ENCODE measurements around the gene FBXW7.

The FBXW7 gene

GRCh38 chr4:152524427-152524826, 11.5 kb downstream of the FBXW7 start:
- no peaks in the 10 kb centered on the region for H3K9me3 ChIP-seq
- no peaks in the 10 kb centered on the region for H3K27me3 ChIP-seq
- no peak for TF ChIP-seq CTCF (IDR thresholded peaks at IDR 0.05; ENCODE audit: low read depth, low read length)
- H3K4me3 ChIP-seq (ENCODE audit: low read depth, low read length) = no peak overlapping the region
- no peaks in the 10 kb centered on the region for H3K36me3 ChIP-seq
- DNase-seq = no peak
- H3K4me1 ChIP-seq = peaks cover 10% of the 10 kb centered on the region

GRCh38 chr4:152523731-152524130, 12.2 kb downstream of the FBXW7 start:
- Histone ChIP-seq H3K27me3 (no peaks in the 10 kb centered on the region), H3K4me3 (ENCODE audit: low read depth, low read length) (no peak overlapping the region), H3K36me3 (no peaks in the 10 kb centered on the region), H3K9me3 (no peaks in the 10 kb centered on the region), H3K4me1 (peaks cover 10% of the 10 kb centered on the region)
- no peak for DNase-seq
- TF ChIP-seq CTCF (IDR thresholded peaks at IDR 0.05; ENCODE audit: low read depth, low read length) = no peak

GRCh38 chr4:152522754-152523153, 13.1 kb downstream of the FBXW7 start:
- no peaks in the 10 kb centered on the region for H3K27me3 ChIP-seq
- no peak overlapping the region for H3K4me3 ChIP-seq (ENCODE audit: low read depth, low read length)
- no peaks in the 10 kb centered on the region for H3K36me3 ChIP-seq

GRCh38 chr4:152522245-152522644, 13.6 kb downstream of the FBXW7 start:
- peaks cover 6% of the 10 kb centered on the region for H3K4me1 ChIP-seq
- TF ChIP-seq CTCF (IDR thresholded peaks at IDR 0.05; ENCODE audit: low read depth, low read length) = no peak
- DNase-seq = no peak
- no peaks in the 10 kb centered on the region for H3K9me3 ChIP-seq
- H3K36me3 ChIP-seq = no peaks in the 10 kb centered on the region
- no peak overlapping the region for H3K4me3 ChIP-seq (ENCODE audit: low read depth, low read length)
- H3K27me3 ChIP-seq = no peaks in the 10 kb centered on the region

More at GRCh38 chr4:152522754-152523153, 13.1 kb downstream of the FBXW7 start:
- no peak for DNase-seq
- H3K9me3 ChIP-seq = no peaks in the 10 kb centered on the region
- peaks cover 6% of the 10 kb centered on the region for H3K4me1 ChIP-seq
- TF ChIP-seq CTCF (IDR thresholded peaks at IDR 0.05; ENCODE audit: low read depth, low read length) = no peak

GRCh38 chr4:152516156-152516555, 19.7 kb downstream of the FBXW7 start:
- no peaks in the 10 kb centered on the region for H3K4me1 ChIP-seq
- H3K36me3 ChIP-seq = no peaks in the 10 kb centered on the region
- no peak for DNase-seq
- no peaks in the 10 kb centered on the region for H3K27me3 ChIP-seq
- H3K4me3 ChIP-seq (ENCODE audit: low read depth, low read length) = no peak overlapping the region
- H3K9me3 ChIP-seq = no peaks in the 10 kb centered on the region
- TF ChIP-seq CTCF (IDR thresholded peaks at IDR 0.05; ENCODE audit: low read depth, low read length) = no peak

GRCh38 chr4:152515678-152516077, 20.2 kb downstream of the FBXW7 start:
- no peaks in the 10 kb centered on the region for H3K27me3 ChIP-seq
- no peaks in the 10 kb centered on the region for H3K36me3 ChIP-seq
- H3K4me1 ChIP-seq = no peaks in the 10 kb centered on the region
- no peak overlapping the region for H3K4me3 ChIP-seq (ENCODE audit: low read depth, low read length)
- no peaks in the 10 kb centered on the region for H3K9me3 ChIP-seq
- DNase-seq = no peak
- no peak for TF ChIP-seq CTCF (IDR thresholded peaks at IDR 0.05; ENCODE audit: low read depth, low read length)

Data from BE2C (cell line).